HT1080 (cell line): ENCODE results near the gene MED13L. TPM values are rescaled to one million over a fixed set of nuclear protein-coding genes. Genes with fewer than 3 reads are reported as not detected.
A peak's percentile ranks its signal among the peaks of the same experiment; 100 is the strongest.

ENCODE experiments used
- DNase-seq: peaks from one replicate; pipeline ENCODE4 v3.0.0-alpha.2; 2015; ENCODE audit warnings: low read depth
- total RNA-seq: library from RNA; depleted of rRNA; stranded (reverse); fragments of >200 nt; shearing (Covaris generic); gene quantifications from 2 replicates; pipeline ENCODE4 v1.2.3, GENCODE V29; 2014

The MED13L gene
- total RNA-seq, 1 experiment from 2014 or later, result 25.8 TPM

DNA sequence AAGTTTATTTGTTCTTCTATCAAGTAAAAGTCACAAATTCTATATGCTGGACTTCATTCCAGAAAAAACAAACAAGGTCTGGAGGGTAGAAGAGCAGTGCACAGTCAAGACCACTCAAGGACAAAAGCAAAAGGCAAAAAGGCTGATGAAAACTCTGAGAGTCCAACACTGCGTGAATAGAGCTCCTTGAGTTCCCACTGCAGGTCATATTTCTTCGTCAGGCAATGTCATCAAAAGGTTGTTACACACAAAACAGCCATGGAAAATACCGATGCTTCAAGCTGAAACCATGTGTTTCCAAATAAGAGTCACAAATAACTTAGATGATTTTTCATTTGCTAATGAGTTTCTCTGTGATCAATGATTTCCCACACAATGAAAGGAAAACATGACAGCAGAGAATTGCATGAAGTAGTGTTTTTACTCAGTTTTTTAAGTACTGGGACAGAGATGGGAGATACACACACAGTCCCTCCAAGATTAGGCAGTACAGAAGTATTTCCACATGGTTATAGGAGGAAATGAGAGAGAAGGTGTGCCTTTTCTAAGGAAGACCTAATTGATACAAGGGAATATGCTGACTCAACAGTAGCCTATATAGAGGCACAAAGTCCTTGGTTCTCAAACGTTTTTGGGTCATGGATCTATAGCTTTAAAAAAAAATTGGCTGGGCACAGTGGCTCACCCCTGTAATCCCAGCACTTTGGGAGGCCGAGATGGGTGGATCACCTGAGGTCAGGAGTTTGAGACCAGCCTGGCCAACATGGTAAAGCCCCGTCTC, 177.7 kb downstream of the MED13L start:
- no peak for DNase-seq

- no peak for DNase-seq
Measured at GRCh38 chr12:116096874-116097273, 180.6 kb downstream of the MED13L start.

DNA sequence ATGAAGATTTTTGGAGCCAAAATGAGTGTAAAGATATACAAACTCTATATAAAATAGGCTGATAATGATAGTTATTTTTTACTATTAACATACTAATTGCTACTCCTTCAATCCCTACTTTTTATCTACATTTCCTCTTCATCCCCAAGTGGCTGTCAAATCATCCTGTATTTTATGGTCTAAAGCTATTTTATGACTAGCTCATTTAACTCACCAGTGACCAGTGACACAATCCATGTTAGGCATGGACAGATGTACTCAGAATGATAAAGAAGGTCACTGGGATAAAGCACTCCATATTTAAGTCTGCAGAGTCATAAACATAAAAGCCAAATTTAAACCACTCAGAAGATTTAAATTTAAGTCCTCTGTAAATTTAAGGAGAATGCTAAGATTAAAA, 183.0 kb downstream of the MED13L start:
- DNase-seq, result no peak

GRCh38 chr12:116093915-116094314, 183.6 kb downstream of the MED13L start:
- no peak for DNase-seq

GRCh38 chr12:116092776-116093175, 184.7 kb downstream of the MED13L start:
- no peak for DNase-seq

DNA sequence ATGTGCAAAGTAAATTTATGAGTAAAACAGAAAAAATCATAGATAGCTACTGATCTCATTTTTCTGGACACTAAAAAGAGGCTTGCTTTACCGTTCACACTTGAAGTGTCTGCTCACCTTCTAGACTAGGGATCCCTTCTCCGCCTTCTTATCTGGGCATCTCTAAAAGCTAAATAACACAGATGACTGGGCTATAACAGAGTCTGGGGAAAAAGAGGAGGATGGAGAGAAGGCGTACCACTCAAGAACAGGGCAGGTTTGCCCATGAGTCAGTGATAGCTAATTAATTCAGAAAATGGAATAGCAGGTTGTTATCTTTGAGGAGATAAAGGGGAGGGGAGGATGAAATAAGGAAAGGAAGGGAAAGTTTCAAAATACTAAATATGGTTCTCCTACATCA, 185.3 kb downstream of the MED13L start:
- no peak for DNase-seq

DNA sequence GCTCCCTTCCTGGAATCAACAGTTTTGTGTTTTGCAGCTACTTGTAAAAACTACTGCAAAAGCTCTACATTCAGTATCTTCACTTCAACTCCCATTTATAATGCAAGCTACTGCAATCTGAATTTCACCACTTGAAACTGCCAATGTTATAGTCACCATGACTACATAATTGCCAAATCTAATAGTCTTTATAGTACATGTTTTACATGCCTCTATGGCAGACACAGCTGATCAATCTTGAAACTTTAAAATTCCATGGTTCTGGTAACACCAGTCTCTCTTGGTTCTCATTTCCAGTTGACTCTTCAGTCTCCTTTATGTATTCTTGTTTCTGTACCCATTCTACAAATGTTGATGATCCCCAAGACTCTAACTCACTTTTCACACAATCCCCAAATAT, 185.9 kb downstream of the MED13L start:
- no peak for DNase-seq

GRCh38 chr12:116090516-116090915, 187.0 kb downstream of the MED13L start:
- no peak for DNase-seq

GRCh38 chr12:116089080-116089479, 188.4 kb downstream of the MED13L start:
- no peak for DNase-seq

GRCh38 chr12:116087962-116088361, 189.5 kb downstream of the MED13L start:
- DNase-seq, result peak; percentile 11

- DNase-seq, result no peak
Measured at GRCh38 chr12:116087399-116087798, 190.1 kb downstream of the MED13L start.

DNA sequence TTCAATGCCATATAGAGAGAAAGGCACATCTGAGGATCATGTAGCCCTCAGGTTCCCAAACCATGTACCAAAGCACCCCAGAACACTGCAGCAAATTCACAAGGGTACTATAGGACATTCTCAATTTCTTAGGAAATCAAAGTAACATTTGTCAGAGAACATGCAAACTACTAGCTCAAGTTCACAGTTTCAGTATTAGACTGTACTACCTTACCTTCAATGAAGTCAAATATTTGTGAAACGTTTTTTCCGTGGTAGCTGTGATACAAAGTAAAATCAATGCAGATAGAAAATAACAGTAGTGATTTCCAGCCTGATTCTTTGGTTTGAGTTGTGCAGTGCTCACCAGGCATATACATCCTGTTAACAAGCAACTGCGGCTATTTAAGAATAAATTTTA, 197.1 kb downstream of the MED13L start:
- no peak for DNase-seq

DNA sequence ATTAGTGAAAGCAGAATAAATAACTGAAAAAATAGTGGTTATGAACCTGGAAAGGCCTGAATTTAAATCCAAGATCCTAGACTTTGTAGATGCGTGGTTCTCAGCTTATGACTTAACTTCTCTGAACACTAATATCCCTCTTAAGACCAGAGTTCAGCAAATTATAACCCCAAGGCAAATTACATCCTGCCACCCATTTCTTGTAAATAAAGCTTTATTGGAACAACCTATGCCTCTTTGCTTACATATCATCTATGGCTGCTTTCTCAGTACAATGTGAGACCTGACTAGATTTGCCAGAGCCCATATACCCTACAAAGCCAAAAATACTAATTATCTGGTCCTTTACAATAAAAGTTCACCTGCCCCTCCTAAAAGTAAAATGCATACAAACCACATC, 199.1 kb downstream of the MED13L start:
- DNase-seq, result no peak

- DNase-seq, result no peak
Measured at GRCh38 chr12:116077431-116077830, 200.1 kb downstream of the MED13L start.

DNA sequence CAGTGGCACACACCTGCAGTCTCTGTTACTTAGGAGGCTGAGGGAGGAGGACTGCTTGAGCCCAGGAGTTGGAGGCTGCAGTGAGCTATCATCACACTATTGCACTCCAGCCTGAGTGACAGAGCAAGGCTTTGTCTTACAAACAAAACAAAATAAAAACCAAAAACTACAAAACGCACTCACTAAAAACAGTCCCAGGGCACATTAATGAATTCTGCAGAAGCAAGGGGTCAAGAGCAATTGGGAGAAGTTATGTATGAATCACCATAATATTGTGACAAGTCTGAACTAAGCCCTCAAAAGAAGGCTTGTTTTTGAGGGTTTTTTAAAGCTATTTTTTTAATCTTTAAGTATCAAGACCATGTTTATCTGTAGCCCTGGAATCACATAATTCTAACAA, 201.1 kb downstream of the MED13L start:
- DNase-seq, result no peak

DNA sequence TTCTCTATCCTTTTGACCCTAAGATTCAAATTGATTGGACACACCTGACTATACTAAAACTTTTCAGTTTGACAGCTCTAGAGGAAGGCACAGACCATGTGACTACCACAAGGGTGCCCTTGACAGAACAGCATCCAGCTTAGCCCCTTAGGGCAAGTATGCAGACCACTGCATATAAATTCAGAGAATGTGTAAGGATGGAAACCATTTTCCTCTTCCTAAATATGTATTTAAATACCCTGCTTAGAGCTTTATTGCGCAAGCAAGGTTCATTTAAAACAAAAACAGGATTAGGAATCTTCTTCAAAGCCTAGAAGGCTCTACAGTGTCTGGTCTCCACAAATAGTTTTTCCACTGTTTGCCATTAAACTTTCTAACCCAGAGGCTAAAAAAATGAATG, 202.8 kb downstream of the MED13L start:
- no peak for DNase-seq

DNA sequence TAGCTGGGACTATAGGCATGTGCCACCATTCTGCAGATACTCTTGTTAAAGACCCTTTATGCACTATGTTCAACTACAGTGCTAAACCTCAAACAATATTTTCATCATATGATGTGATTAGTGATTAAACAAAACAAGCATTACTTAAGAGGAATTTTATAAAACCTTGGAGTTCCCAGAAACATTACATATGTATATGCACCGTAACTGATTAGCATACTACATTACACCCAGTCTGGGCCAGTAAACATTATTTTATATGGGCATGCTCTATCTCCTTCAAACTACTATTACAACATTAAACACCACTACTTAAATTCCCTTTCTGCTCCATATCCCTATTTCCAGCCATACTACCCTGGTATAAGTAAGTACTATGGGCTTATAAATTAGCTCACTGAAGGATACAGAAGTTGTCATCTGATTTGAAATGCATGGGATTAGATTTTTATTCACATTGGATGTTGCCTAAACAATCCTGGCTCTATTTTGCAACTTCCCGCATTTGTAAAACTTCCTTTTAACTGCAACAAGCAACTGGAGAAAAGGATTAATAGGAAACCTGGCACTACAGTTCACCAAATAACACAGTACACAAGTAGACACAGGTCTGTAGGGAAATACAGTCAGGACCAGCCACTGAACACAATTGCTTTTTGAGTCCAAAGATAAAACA, 205.8 kb downstream of the MED13L start:
- no peak for DNase-seq

DNA sequence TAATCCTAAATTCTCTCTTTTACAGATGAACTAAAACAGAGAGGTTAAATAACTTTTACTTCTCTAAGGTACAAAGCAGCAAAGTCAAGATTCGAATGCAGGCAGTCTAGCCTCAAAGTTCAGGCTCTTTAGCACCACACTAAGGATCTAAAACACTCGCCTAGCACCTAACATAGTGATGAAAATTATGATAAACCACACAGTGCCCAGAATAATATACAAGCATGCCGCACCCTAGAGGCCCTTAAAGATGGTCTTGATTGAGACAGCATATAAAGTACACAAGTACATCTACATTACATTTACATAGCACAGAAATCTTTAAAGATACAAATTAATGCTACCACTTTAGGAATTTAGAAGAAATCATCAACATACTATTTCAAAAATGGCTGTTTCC, 207.0 kb downstream of the MED13L start:
- DNase-seq, result no peak

- DNase-seq, result no peak
Measured at GRCh38 chr12:116069943-116070342, 207.6 kb downstream of the MED13L start.

DNA sequence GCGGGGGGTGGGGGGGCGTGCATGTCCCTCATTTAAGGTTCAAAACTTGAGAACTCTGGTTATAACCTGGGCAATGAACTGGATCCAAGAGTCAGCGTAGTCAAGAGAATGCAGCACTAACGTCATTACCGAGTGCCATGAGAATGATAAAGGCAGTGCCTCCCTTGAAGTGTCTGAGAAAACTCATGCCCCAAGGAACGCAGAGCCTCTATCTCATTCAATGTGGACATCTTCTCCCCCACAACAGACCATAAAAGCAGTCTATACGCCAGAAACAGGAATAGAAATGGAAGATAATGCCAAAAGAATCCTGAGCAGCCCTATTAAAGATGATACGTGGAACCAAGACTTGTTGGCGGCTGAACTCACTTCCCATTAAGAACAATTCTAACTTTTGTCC, 208.6 kb downstream of the MED13L start:
- no peak for DNase-seq

DNA sequence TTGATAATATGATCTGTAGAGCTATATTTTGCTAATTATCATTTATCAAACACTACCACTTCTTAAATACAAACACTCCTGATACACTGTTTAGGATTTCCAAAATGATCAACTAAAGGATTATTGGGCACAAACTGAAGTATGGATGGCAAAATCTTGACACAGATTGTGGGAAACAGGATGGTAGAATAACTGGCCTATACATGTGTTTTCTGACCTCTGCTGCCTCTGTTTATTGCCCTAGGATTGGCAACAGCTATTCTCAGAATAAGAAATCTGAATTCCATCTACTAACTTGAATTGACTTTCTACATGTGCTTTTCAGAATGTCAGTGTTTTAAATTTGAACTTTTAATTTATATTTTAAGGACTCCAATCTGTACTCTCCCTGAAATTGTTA, 209.1 kb downstream of the MED13L start:
- no peak for DNase-seq

DNA sequence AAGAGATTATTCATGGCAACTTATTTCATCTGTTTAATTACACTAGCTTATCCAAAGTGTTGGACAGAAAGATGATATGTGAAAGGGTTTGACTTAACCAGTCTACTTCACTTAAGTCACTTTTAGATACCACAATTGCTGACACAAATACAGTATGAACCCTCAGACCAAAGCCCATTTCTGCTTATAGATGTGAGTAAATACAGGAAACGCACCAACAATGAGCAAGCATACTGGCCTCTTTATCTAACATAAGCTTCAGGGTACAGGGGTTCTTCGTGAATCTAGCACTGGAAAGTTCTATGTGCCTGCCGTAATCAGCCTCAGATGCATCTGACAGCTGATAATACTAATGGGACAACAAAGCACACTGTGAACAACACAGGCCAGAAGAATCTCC, 209.6 kb downstream of the MED13L start:
- DNase-seq, result no peak
